GM18511 (cell line): ENCODE results near the gene KRT14.

ENCODE experiments used
- ATAC-seq: cut with Tn5 transposase; IDR thresholded peaks from one replicate; pipeline ENCODE4 v1.9.1; 2021; ENCODE audit warnings: mild to moderate bottlenecking, moderate library complexity; ENCODE audit not compliant: unreplicated experiment

Gene KRT14

GRCh38 chr17:41533613-41534012 is 53.1 kb downstream of the KRT14 start:
- no peak for ATAC-seq

DNA sequence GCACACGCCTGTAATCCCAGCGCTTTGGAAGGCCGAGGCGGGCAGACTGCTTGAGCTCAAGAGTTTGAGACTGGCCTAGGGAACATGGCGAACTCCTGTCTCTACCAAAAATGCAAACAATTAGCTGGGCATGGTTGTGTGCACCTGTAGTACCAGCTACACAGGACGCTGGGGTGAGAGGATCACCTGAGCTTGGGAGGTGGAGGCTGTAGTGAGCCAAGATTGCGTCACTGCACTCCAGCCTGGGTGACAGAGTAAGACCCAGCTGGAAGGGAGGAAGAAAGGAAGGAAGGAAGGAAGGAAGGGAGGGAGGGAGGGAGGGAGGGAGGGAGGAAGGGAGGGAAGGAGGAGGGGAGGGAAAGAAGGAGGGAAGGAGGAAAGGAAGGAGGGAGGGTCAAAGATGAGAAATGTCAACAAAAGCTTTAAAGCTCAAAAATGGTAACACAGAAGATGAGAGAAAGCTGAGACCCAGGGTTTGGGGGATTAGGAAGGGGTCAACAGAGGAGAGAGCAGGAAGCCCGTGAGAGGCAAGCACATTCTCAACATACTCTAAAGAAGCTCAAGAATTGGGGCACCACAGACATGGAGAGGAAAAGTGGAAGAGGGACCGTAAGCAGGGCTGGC is 53.6 kb downstream of the KRT14 start:
- ATAC-seq: no peak
